ENCODE measurements around the gene NACC2. TPM values are rescaled to one million over a fixed set of nuclear protein-coding genes. Genes with fewer than 3 reads are reported as not detected.

Gene NACC2
- total RNA-seq, 1 experiment from 2014 or later: 22.0 TPM

DNA sequence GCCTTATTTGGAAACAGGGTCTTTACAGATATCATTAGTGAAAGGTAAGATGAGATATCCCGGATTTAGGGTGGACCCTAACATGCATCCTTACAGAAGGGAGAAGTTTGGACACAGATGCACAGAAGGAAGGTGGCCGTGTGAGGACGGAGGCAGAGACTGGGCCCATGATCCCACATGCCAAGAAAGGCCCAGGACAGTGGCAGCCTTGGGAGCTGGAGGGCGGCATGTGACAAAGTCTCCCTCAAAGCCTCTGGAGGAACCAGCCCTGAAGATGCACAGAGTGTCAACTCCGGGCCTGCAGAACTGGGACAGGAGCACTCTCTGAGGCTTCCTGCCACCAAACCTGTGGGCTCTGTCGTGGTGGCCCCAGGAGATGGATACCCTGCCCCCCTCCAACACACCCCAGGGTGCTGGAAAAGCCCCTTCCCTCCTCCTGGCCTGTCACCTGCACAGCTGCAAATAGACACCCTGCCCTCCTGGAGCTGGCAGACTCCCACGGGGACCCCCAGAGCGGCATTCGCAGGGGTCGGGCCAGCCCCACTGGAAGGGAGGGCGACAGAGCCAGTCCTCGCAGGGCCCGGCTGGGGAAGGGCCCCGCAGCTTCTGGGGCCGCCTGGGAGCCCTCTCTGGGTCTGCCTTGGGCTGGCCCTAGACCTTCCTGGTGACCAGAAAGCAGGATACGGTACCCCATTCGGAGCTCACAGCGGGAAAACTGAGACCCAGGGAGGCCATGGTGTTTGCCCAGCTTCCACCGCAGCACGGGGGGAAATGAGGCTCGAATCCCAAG is 7.9 kb downstream of the NACC2 start:
- no peaks in the 10 kb centered on the region for H3K9me3 ChIP-seq
- H3K4me3 ChIP-seq (ENCODE audit: low read depth, low read length): no peak overlapping the region
- peaks cover 7% of the 10 kb centered on the region for H3K36me3 Mint-ChIP-seq (ENCODE audit: insufficient read depth, unreplicated experiment)
- H3K27ac Mint-ChIP-seq (ENCODE audit: unreplicated experiment): no peak overlapping the region
- ChIA-PET POLR2A (no interaction called here), CTCF (no interaction called here)
- no peaks in the 10 kb centered on the region for H3K36me3 ChIP-seq (ENCODE audit: control insufficient read depth, insufficient read depth, low read length)
- H3K9me3 Mint-ChIP-seq (ENCODE audit: unreplicated experiment): no peaks in the 10 kb centered on the region
- intact Hi-C loops (cut with micrococcal nuclease; ENCODE audit: unreplicated experiment): no loop called here
- TF ChIP-seq, protein P1, sequence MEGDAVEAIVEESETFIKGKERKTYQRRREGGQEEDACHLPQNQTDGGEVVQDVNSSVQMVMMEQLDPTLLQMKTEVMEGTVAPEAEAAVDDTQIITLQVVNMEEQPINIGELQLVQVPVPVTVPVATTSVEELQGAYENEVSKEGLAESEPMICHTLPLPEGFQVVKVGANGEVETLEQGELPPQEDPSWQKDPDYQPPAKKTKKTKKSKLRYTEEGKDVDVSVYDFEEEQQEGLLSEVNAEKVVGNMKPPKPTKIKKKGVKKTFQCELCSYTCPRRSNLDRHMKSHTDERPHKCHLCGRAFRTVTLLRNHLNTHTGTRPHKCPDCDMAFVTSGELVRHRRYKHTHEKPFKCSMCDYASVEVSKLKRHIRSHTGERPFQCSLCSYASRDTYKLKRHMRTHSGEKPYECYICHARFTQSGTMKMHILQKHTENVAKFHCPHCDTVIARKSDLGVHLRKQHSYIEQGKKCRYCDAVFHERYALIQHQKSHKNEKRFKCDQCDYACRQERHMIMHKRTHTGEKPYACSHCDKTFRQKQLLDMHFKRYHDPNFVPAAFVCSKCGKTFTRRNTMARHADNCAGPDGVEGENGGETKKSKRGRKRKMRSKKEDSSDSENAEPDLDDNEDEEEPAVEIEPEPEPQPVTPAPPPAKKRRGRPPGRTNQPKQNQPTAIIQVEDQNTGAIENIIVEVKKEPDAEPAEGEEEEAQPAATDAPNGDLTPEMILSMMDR (IDR thresholded peaks at IDR 0.05; ENCODE audit: insufficient read depth in 1 of 2, low read depth in 1 of 2, low read length in 1 of 2, severe bottlenecking in 1 of 2, unreplicated experiment in 1 of 2): no peak
- no peaks in the 10 kb centered on the region for H3K27me3 Mint-ChIP-seq (ENCODE audit: insufficient read depth, unreplicated experiment)
- H3K27me3 ChIP-seq (replicated peaks; ENCODE audit: control insufficient read depth, insufficient read depth, low read length): no peaks in the 10 kb centered on the region
- no TSS peak for BruUV-seq (replicated peaks)
- no peak for DNase-seq
- peaks cover 6% of the 10 kb centered on the region for H3K4me1 Mint-ChIP-seq (ENCODE audit: low read depth, unreplicated experiment)
- H3K4me1 ChIP-seq: no peaks in the 10 kb centered on the region
- H3K4me3 Mint-ChIP-seq (ENCODE audit: unreplicated experiment): no peak overlapping the region

DNA sequence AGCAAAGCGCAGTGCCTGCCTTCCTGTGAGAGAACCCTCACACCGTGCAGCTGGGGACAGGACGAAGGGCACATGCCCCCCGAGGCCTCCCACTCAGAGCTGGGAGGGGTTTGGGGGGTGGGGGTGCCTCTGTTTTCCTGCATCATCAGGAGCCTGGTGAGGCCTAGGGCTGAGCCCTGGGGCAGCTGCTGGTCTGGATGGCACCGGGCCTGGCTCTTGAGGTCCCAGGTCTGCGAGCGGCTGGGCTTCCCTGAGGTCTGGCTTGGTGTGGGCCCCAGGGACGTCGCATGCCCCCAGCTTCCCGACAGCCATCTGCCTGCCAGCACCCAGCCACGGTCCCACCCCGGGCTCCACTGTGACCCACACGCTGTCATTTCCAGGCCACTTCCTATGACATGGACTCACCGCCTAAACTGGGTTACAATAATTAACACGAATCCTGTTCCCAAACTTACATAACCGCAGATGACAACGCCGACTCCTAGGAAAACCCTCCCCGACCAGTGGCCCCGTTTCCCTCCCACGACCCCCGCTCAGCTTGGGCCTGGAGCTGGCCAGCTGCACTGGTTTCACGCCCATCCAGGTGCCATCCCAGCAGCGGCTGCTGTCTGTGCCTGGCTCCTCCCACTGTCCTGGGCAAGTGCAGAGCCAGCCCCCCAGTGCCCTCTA is 8.7 kb downstream of the NACC2 start:
- H3K9me3 Mint-ChIP-seq (ENCODE audit: unreplicated experiment): no peaks in the 10 kb centered on the region
- POLR2A ChIA-PET: no interaction called here
- H3K36me3 Mint-ChIP-seq (ENCODE audit: insufficient read depth, unreplicated experiment): peaks cover 7% of the 10 kb centered on the region
- no peaks in the 10 kb centered on the region for H3K27me3 Mint-ChIP-seq (ENCODE audit: insufficient read depth, unreplicated experiment)
- no peak for DNase-seq
- H3K4me3 Mint-ChIP-seq (ENCODE audit: unreplicated experiment): no peak overlapping the region
- H3K4me3 ChIP-seq (ENCODE audit: low read depth, low read length): no peak overlapping the region
- CTCF ChIA-PET: no interaction called here
- no peaks in the 10 kb centered on the region for H3K36me3 ChIP-seq (ENCODE audit: control insufficient read depth, insufficient read depth, low read length)
- H3K27ac Mint-ChIP-seq (ENCODE audit: unreplicated experiment): no peak overlapping the region
- no peaks in the 10 kb centered on the region for H3K4me1 ChIP-seq
- BruUV-seq (replicated peaks): no TSS peak
- no peaks in the 10 kb centered on the region for H3K27me3 ChIP-seq (replicated peaks; ENCODE audit: control insufficient read depth, insufficient read depth, low read length)
- H3K9me3 ChIP-seq: no peaks in the 10 kb centered on the region
- peaks cover 6% of the 10 kb centered on the region for H3K4me1 Mint-ChIP-seq (ENCODE audit: low read depth, unreplicated experiment)
- intact Hi-C loops (cut with micrococcal nuclease; ENCODE audit: unreplicated experiment): no loop called here
- TF ChIP-seq, protein P1 (IDR thresholded peaks at IDR 0.05; ENCODE audit: insufficient read depth in 1 of 2, low read depth in 1 of 2, low read length in 1 of 2, severe bottlenecking in 1 of 2, unreplicated experiment in 1 of 2): no peak

DNA sequence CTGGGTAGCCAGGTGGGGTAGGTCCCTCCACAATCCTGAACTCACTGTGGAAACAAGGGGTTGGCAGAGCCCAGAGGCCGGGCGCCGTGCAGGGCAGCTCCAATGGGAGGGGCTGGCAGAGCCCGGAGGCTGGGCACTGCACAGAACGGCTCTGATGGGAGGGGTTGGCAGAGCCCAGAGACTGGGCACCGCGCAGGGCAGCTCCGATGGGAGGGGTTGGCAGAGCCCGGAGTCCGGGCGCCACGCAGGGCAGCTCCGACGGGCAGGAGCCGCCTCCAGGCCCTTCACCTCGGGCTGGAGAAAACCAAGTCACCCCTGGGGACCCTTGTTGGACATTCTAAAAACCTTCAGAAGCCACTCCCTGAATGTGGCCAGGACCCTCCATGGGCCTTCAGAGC is 9.3 kb downstream of the NACC2 start:
- ChIA-PET CTCF (no interaction called here), POLR2A (no interaction called here)
- Mint-ChIP-seq H3K36me3 (ENCODE audit: insufficient read depth, unreplicated experiment) (peaks cover 7% of the 10 kb centered on the region), H3K27ac (ENCODE audit: unreplicated experiment) (no peak overlapping the region), H3K9me3 (ENCODE audit: unreplicated experiment) (no peaks in the 10 kb centered on the region), H3K4me1 (ENCODE audit: low read depth, unreplicated experiment) (peaks cover 6% of the 10 kb centered on the region), H3K4me3 (ENCODE audit: unreplicated experiment) (no peak overlapping the region), H3K27me3 (ENCODE audit: insufficient read depth, unreplicated experiment) (no peaks in the 10 kb centered on the region)
- H3K36me3 ChIP-seq (ENCODE audit: control insufficient read depth, insufficient read depth, low read length): no peaks in the 10 kb centered on the region
- no peaks in the 10 kb centered on the region for H3K9me3 ChIP-seq
- intact Hi-C loops (cut with micrococcal nuclease; ENCODE audit: unreplicated experiment): no loop called here
- no peak for DNase-seq
- TF ChIP-seq, protein P1 (IDR thresholded peaks at IDR 0.05; ENCODE audit: insufficient read depth in 1 of 2, low read depth in 1 of 2, low read length in 1 of 2, severe bottlenecking in 1 of 2, unreplicated experiment in 1 of 2): no peak
- no peaks in the 10 kb centered on the region for H3K4me1 ChIP-seq
- H3K4me3 ChIP-seq (ENCODE audit: low read depth, low read length): no peak overlapping the region
- no peaks in the 10 kb centered on the region for H3K27me3 ChIP-seq (replicated peaks; ENCODE audit: control insufficient read depth, insufficient read depth, low read length)
- no TSS peak for BruUV-seq (replicated peaks)

Measured in Caco-2 (cell line).